GM12878 (cell line): ENCODE data around the gene SLC39A1. TPM values are rescaled to one million over a fixed set of nuclear protein-coding genes. Genes with fewer than 3 reads are reported as not detected.

Source experiments
- CHD1 ChIP-seq: IDR thresholded peaks from 2 replicates; pipeline ENCODE4 v1.6.1; 2012; ENCODE audit warnings: low read depth, low read length, improper control_type of control experiment
- CHD2 ChIP-seq: IDR thresholded peaks from 2 replicates; pipeline ENCODE4 v1.6.1; 2011; ENCODE audit warnings: low read depth, low read length, improper control_type of control experiment, borderline replicate concordance
- GATAD2B ChIP-seq: fragments of 450-650 bp; conservative IDR thresholded peaks from 2 replicates; pipeline ENCODE4 v1.6.1; 2017; ENCODE audit warnings: low read depth, mild to moderate bottlenecking, moderate library complexity
- polyA plus RNA-seq, 11 experiments: library from polyadenylated mRNA; depleted of rRNA in 4 of 11; unstranded in 6 of 11; stranded (reverse) in 5 of 11; fragments of >200 nt; fragmentation: Nextera tagmentation in 4 of 11; fragmentation: Illumina TruSeq in 1 of 11; extraction: Ambion mirVana in 4 of 11; extraction: Trizol in 1 of 11; gene quantifications; 1 replicate in 1 of 11; 2 replicates in 10 of 11; pipeline versions ENCODE4 v1.2.1 to v1.2.3, GENCODE V29; 2011 to 2016; ENCODE audit warnings: inconsistent platforms in 2 of 11, missing spikeins in 2 of 11, low read depth in 1 of 11
- total RNA-seq, 4 experiments: library from RNA; depleted of rRNA in 3 of 4; stranded (reverse); fragments of >200 nt in 3 of 4; fragmentation: Illumina TruSeq in 1 of 4; extraction: Trizol in 1 of 4; gene quantifications; 2 replicates each; pipeline versions ENCODE4 v1.2.1 to v1.2.3, GENCODE V29; 2013 to 2021
- TF ChIP-seq, protein P1 (sequence below): IDR thresholded peaks from 2 replicates; pipeline ENCODE4 v1.6.1; 2011; ENCODE audit warnings: borderline replicate concordance, low read depth, mild to moderate bottlenecking, moderate library complexity, low read length; ENCODE audit not compliant: insufficient read depth, poor library complexity, severe bottlenecking
- TF ChIP-seq, protein P2 (sequence below): fragments of 450-650 bp; IDR thresholded peaks from 2 replicates; pipeline ENCODE4 v1.6.1; 2017; ENCODE audit warnings: low read depth, mild to moderate bottlenecking, moderate library complexity
- TF ChIP-seq, protein P3 (sequence below): IDR thresholded peaks from 2 replicates; pipeline ENCODE4 v1.6.1; 2011; ENCODE audit warnings: low read depth, mild to moderate bottlenecking, low read length, moderate library complexity, borderline replicate concordance; ENCODE audit errors: extremely low read depth

Gene SLC39A1
- total and polyA plus RNA-seq, 10 of the 15 experiments (the other 5 are each of a cell fraction or from before 2014, with no cell fraction given): 8.8 to 98.6 (median 72.4) TPM

DNA sequence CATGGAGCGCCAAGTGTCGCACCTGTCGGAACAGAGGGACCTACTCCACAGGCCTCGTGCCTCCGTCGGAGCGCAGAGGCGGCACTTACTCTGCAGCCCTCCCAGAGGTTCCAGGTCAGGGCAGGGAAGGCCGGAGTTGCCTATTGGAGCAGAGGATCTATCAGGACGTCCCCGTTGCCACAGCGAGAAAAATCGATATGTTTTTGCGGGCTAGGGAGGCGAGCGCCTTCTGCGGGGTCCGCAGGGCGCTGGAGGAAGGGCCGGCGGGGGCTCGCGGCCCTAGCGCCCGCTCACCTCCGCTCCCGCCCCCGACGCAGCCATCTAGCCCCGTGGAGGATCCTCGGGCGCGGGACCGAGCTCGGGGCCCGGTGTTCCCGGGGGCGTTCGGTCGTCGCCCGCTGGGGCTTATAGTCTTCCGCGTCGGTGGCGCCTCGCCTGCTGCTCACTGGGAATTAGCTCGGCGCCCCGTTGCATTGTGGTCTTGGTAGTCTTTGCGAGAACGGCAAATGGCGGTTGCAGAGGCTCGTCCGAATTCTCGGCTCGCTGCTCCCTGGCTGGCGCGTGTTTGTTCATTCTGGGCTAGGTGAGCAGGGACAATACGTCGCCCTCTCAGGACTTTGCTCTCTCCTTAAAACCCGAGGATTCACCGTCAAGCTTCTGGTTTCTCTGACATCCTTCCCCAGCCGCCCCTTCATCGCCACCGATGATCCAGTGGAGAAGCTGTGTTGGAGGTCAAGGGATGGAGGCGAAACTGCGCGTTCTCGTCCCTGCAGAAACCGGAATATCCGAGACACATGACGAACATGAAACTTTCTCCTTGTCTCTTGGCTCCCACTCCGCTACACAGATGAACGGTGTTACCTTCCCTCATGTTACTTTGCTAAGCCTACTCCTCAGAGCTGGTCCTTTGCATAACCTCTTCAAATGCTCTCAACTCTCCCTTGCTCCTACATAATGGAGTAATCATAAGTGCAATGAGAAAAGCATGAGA lies 14.2 kb upstream of the SLC39A1 start, which contains the start of gene JTB (continued):
- TF ChIP-seq, protein P1, sequence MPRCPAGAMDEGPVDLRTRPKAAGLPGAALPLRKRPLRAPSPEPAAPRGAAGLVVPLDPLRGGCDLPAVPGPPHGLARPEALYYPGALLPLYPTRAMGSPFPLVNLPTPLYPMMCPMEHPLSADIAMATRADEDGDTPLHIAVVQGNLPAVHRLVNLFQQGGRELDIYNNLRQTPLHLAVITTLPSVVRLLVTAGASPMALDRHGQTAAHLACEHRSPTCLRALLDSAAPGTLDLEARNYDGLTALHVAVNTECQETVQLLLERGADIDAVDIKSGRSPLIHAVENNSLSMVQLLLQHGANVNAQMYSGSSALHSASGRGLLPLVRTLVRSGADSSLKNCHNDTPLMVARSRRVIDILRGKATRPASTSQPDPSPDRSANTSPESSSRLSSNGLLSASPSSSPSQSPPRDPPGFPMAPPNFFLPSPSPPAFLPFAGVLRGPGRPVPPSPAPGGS: no peak
- no peak for TF ChIP-seq CHD2
- TF ChIP-seq GATAD2B: no peak; the same call in 1 of the 2 replicates
- TF ChIP-seq, protein P2, sequence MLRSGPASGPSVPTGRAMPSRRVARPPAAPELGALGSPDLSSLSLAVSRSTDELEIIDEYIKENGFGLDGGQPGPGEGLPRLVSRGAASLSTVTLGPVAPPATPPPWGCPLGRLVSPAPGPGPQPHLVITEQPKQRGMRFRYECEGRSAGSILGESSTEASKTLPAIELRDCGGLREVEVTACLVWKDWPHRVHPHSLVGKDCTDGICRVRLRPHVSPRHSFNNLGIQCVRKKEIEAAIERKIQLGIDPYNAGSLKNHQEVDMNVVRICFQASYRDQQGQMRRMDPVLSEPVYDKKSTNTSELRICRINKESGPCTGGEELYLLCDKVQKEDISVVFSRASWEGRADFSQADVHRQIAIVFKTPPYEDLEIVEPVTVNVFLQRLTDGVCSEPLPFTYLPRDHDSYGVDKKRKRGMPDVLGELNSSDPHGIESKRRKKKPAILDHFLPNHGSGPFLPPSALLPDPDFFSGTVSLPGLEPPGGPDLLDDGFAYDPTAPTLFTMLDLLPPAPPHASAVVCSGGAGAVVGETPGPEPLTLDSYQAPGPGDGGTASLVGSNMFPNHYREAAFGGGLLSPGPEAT: no peak
- TF ChIP-seq CHD1: no peak
- TF ChIP-seq, protein P3, sequence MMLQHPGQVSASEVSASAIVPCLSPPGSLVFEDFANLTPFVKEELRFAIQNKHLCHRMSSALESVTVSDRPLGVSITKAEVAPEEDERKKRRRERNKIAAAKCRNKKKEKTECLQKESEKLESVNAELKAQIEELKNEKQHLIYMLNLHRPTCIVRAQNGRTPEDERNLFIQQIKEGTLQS: no peak
